Measurements from ENCODE around the gene PABPC1L2A.
"Not testable (repeated sequence)": the region's sequence is repeated elsewhere in the genome, so short reads cannot be mapped to it uniquely, and the experiment has no call there.

Gene PABPC1L2A

GRCh38 chrX:73068467-73069364 lies 10.6 kb downstream of the PABPC1L2A start:
- no peaks in the 10 kb centered on the region for H3K36me3 ChIP-seq
- H3K27me3 ChIP-seq, result peaks cover 12 to 38% (median 32%) of the 10 kb centered on the region in 11 experiments; a peak in 19 of 22 replicates
- no peak overlapping the region for H3K27ac ChIP-seq
- H3K4me1 ChIP-seq, result no peaks in the 10 kb centered on the region
- no peak overlapping the region for H3K9ac ChIP-seq
- H3K9me3 ChIP-seq (replicated peaks in 1 of 11), result peaks cover 37 to 44% (median 40%) of the 10 kb centered on the region in 11 experiments
- H3K4me2 ChIP-seq, result no peak overlapping the region
- no peak overlapping the region for H3K4me3 ChIP-seq
- no peaks in the 10 kb centered on the region for H4K20me1 ChIP-seq
- no peak for TF ChIP-seq Cebpa-rat (IDR thresholded peaks at IDR 0.05)

GRCh38 chrX:73067761-73068466 lies 11.4 kb downstream of the PABPC1L2A start:
- Histone ChIP-seq H3K27me3 (peaks cover 7 to 32% (median 24%) of the 10 kb centered on the region in 11 experiments; a peak in 19 of 22 replicates), H3K9me3 (replicated peaks in 1 of 11) (peaks cover 37 to 44% (median 40%) of the 10 kb centered on the region in 11 experiments)
- not testable (repeated sequence) for H3K4me2 ChIP-seq, H3K9ac ChIP-seq, H3K27ac ChIP-seq, H3K36me3 ChIP-seq, H3K4me1 ChIP-seq, H4K20me1 ChIP-seq, H3K4me3 ChIP-seq

GRCh38 chrX:73028876-73029275 lies 50.4 kb downstream of the PABPC1L2A start:
- H3K4me1 ChIP-seq, result no peaks in the 10 kb centered on the region
- H3K9me3 ChIP-seq (replicated peaks in 1 of 11), result peaks cover 7 to 39% (median 14%) of the 10 kb centered on the region in 11 experiments; a peak in 17 of 22 replicates
- H3K4me2 ChIP-seq, result no peak overlapping the region
- H3K4me3 ChIP-seq, result no peak overlapping the region
- no peak overlapping the region for H3K9ac ChIP-seq
- TF ChIP-seq Cebpa-rat (IDR thresholded peaks at IDR 0.05), result no peak
- no peaks in the 10 kb centered on the region for H4K20me1 ChIP-seq
- no peak overlapping the region for H3K27ac ChIP-seq
- H3K36me3 ChIP-seq, result no peaks in the 10 kb centered on the region
- H3K27me3 ChIP-seq, result peaks cover 21 to 64% (median 54%) of the 10 kb centered on the region in 11 experiments; a peak in 21 of 22 replicates

Measured in BLaER1 treated with 17β-estradiol and CSF1 and Interleukin-3, amounts not matched to agents 10 nM and 100 nM (cell line).